GM23338 (cell line): ENCODE results near the gene ITGB1BP2. TPM values are rescaled to one million over a fixed set of nuclear protein-coding genes. Genes with fewer than 3 reads are reported as not detected.

ENCODE experiments used
- ATAC-seq: fragments of 200-7000 bp; cut with Tn5 transposase; 3 replicates; pipeline ENCODE4 v1.9.1; 2020
- DNase-seq: peaks from one replicate; pipeline ENCODE4 v3.0.0-alpha.2; 2015; ENCODE audit warnings: low spot score
- H2AFZ ChIP-seq: fragments of 200-600 bp; sonication (generic); 2 replicates; pipeline ENCODE4 v1.8.0; 2016; ENCODE audit warnings: antibody characterized with exemption, mild to moderate bottlenecking, moderate library complexity
- H3F3A ChIP-seq: fragments of 200-600 bp; sonication (generic); replicated peaks from 2 replicates; pipeline ENCODE4 v1.8.0; 2017; ENCODE audit warnings: antibody characterized with exemption, mixed run types, low read depth
- H3K27ac ChIP-seq: fragments of 200-600 bp; sonication (generic); 2 replicates; pipeline ENCODE4 v1.6.1; 2016; ENCODE audit warnings: low read depth
- H3K27me3 ChIP-seq: fragments of 200-600 bp; sonication (generic); 2 replicates; pipeline ENCODE4 v1.8.0; 2016; ENCODE audit warnings: mild to moderate bottlenecking, mixed run types, moderate library complexity; ENCODE audit not compliant: insufficient read depth
- H3K36me3 ChIP-seq: fragments of 200-600 bp; sonication (generic); 2 replicates; pipeline ENCODE4 v1.8.0; 2016; ENCODE audit warnings: mild to moderate bottlenecking; ENCODE audit not compliant: insufficient read depth
- H3K4me1 ChIP-seq: fragments of 200-600 bp; sonication (generic); 2 replicates; pipeline ENCODE4 v1.8.0; 2016; ENCODE audit warnings: mild to moderate bottlenecking, moderate library complexity; ENCODE audit not compliant: insufficient read depth
- H3K4me2 ChIP-seq: fragments of 200-600 bp; sonication (generic); 2 replicates; pipeline ENCODE4 v1.7.1; 2017; ENCODE audit warnings: mixed run types
- H3K4me3 ChIP-seq: fragments of 200-600 bp; sonication (generic); 2 replicates; pipeline ENCODE4 v1.6.1; 2016; ENCODE audit warnings: mixed run types
- H3K79me2 ChIP-seq: fragments of 200-600 bp; sonication (generic); replicated peaks from 2 replicates; pipeline ENCODE4 v1.8.0; 2017; ENCODE audit warnings: mild to moderate bottlenecking; ENCODE audit not compliant: insufficient read depth
- H3K9me2 ChIP-seq: fragments of 200-600 bp; sonication (generic); 2 replicates; pipeline ENCODE4 v1.8.0; 2017; ENCODE audit not compliant: insufficient read depth
- H4K20me1 ChIP-seq: fragments of 200-600 bp; sonication (generic); replicated peaks from 2 replicates; pipeline ENCODE4 v1.8.0; 2017; ENCODE audit warnings: mild to moderate bottlenecking; ENCODE audit not compliant: insufficient read depth
- H3K27ac Mint-ChIP-seq: 2 replicates; pipeline ENCODE4 v1.8.0; 2020; ENCODE audit warnings: inconsistent platforms, mild to moderate bottlenecking, moderate library complexity, mixed read lengths
- H3K27me3 Mint-ChIP-seq: 3 replicates; pipeline ENCODE4 v1.8.0; 2022; ENCODE audit warnings: low read depth, mild to moderate bottlenecking, moderate library complexity, mixed read lengths, inconsistent platforms; ENCODE audit not compliant: insufficient read depth, poor library complexity
- H3K36me3 Mint-ChIP-seq: 3 replicates; pipeline ENCODE4 v1.8.0; 2021; ENCODE audit warnings: low read depth, mild to moderate bottlenecking, inconsistent platforms, moderate library complexity, mixed read lengths
- H3K4me1 Mint-ChIP-seq: 3 replicates; pipeline ENCODE4 v1.8.0; 2020; ENCODE audit warnings: mild to moderate bottlenecking, inconsistent platforms, mixed read lengths
- H3K4me3 Mint-ChIP-seq: 3 replicates; pipeline ENCODE4 v1.8.0; 2021; ENCODE audit warnings: moderate library complexity, mild to moderate bottlenecking, inconsistent platforms, mixed read lengths
- H3K9me3 Mint-ChIP-seq: 3 replicates; pipeline ENCODE4 v1.8.0; 2020; ENCODE audit warnings: moderate library complexity, mild to moderate bottlenecking, inconsistent platforms, mixed read lengths
- CREB1 ChIP-seq: fragments of 250-450 bp; sonication (Bioruptor Pico); IDR thresholded peaks from 2 replicates; pipeline ENCODE4 v1.5.0; 2020; ENCODE audit warnings: low read depth, mild to moderate bottlenecking, moderate library complexity
- ETS1 ChIP-seq: IDR thresholded peaks from 2 replicates; pipeline ENCODE4 v1.6.1; 2016; ENCODE audit warnings: antibody characterized with exemption
- EZH2 ChIP-seq: fragments of 200-600 bp; sonication (generic); IDR thresholded peaks from one replicate; pipeline ENCODE4 v1.8.0; 2017; ENCODE audit warnings: antibody characterized with exemption, mild to moderate bottlenecking, low read depth; ENCODE audit not compliant: unreplicated experiment
- EZH2phosphoT487 ChIP-seq: fragments of 200-600 bp; sonication (generic); IDR thresholded peaks from one replicate; pipeline ENCODE4 v1.8.1; 2018; ENCODE audit warnings: antibody characterized with exemption; ENCODE audit not compliant: unreplicated experiment
- JUNB ChIP-seq: IDR thresholded peaks from one replicate; pipeline ENCODE4 v1.6.1; 2016; ENCODE audit warnings: antibody characterized with exemption; ENCODE audit not compliant: unreplicated experiment
- NANOG ChIP-seq: IDR thresholded peaks from 2 replicates; pipeline ENCODE4 v1.6.1; 2016; ENCODE audit warnings: antibody characterized with exemption, borderline replicate concordance
- POLR2AphosphoS5 ChIP-seq: IDR thresholded peaks from 2 replicates; pipeline ENCODE4 v1.6.1; 2016; ENCODE audit warnings: antibody characterized with exemption, low read depth
- STAT1 ChIP-seq: IDR thresholded peaks from one replicate; pipeline ENCODE4 v1.6.1; 2016; ENCODE audit warnings: antibody characterized with exemption; ENCODE audit not compliant: unreplicated experiment
- ZNF114 ChIP-seq: fragments of 250-450 bp; sonication (Bioruptor Pico); IDR thresholded peaks from 2 replicates; pipeline ENCODE4 v1.5.0; 2020; ENCODE audit warnings: mild to moderate bottlenecking, moderate library complexity
- ZNF331 ChIP-seq: fragments of 250-450 bp; sonication (Bioruptor Pico); IDR thresholded peaks from 2 replicates; pipeline ENCODE4 v1.5.0; 2020; ENCODE audit warnings: low read depth, mild to moderate bottlenecking, moderate library complexity
- ZNF462 ChIP-seq: fragments of 250-450 bp; sonication (Bioruptor Pico); IDR thresholded peaks from 2 replicates; pipeline ENCODE4 v1.5.0; 2020; ENCODE audit warnings: mild to moderate bottlenecking, moderate library complexity
- polyA plus RNA-seq: library from polyadenylated mRNA; unstranded; fragments of >200 nt; fragmentation: Nextera tagmentation; extraction: Ambion mirVana; gene quantifications from 2 replicates; pipeline ENCODE4 v1.2.1, GENCODE V29; 2016
- total RNA-seq: library from RNA; depleted of rRNA; stranded (reverse); fragments of >200 nt; shearing (Covaris generic); gene quantifications from 2 replicates; pipeline ENCODE4 v1.2.3, GENCODE V29; 2014
- TF ChIP-seq, protein P1 (sequence below), 2 experiments: fragments of 200-600 bp in 1 of 2; sonication (generic) in 1 of 2; conservative IDR thresholded peaks; 2 replicates each; pipeline versions ENCODE4 v1.5.1 to v1.6.1; 2016 to 2017; ENCODE audit warnings: antibody characterized with exemption in 2 of 2, low read depth in 2 of 2, mild to moderate bottlenecking in 2 of 2, moderate library complexity in 1 of 2

The ITGB1BP2 gene
- total and polyA plus RNA-seq, 2 experiments from 2014 or later, result 2.0 to 10.9 TPM

- Histone ChIP-seq H3K4me1 (no peaks in the 10 kb centered on the region), H3K4me2 (no peak overlapping the region), H3K27me3 (no peaks in the 10 kb centered on the region), H2AFZ (no peak overlapping the region), H3K4me3 (no peak overlapping the region), H4K20me1 (no peaks in the 10 kb centered on the region), H3K79me2 (no peaks in the 10 kb centered on the region), H3K27ac (no peak overlapping the region), H3K36me3 (no peaks in the 10 kb centered on the region), H3K9me2 (no peaks in the 10 kb centered on the region), H3F3A (no peaks in the 10 kb centered on the region)
- H3K4me3 Mint-ChIP-seq, result no peak overlapping the region
- TF ChIP-seq STAT1 (no peak), ETS1 (no peak), EZH2 (no peak), POLR2AphosphoS5 (no peak), NANOG (no peak), CREB1 (CRISPR knock-in tag) (no peak)
- no peaks in the 10 kb centered on the region for H3K4me1 Mint-ChIP-seq
- H3K9me3 Mint-ChIP-seq, result peaks cover 3% of the 10 kb centered on the region; the same call in 1 of the 3 replicates
- no peak overlapping the region for H3K27ac Mint-ChIP-seq
- no peak for ATAC-seq
- no peak for DNase-seq
- H3K36me3 Mint-ChIP-seq, result peaks cover 19% of the 10 kb centered on the region
- no peaks in the 10 kb centered on the region for H3K27me3 Mint-ChIP-seq
Measured at GRCh38 chrX:71320126-71320525, 18.6 kb downstream of the ITGB1BP2 start.

DNA sequence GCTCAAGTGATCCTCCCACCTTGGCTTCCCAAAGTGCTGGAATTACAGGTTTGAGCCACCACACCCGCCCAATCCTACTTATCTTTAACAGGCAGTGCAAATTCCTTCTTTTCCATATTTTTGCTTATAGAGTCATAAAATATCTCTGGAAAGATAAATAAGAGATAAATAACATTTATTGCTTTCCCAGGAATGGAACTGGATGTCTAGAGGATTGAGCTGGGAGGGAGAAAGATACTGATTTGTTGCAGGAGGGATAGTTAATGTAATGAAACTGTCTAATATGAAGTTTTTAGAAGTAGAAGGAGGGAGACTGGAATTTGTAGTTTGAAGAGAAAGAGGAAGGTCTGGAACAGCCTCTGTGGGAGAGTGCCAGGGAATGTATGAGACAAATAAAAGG, 20.2 kb downstream of the ITGB1BP2 start:
- Histone ChIP-seq H3K36me3 (no peaks in the 10 kb centered on the region), H4K20me1 (no peaks in the 10 kb centered on the region), H2AFZ (no peak overlapping the region), H3K9me2 (no peaks in the 10 kb centered on the region), H3K4me1 (no peaks in the 10 kb centered on the region), H3F3A (no peaks in the 10 kb centered on the region), H3K4me2 (no peak overlapping the region), H3K27me3 (no peaks in the 10 kb centered on the region), H3K4me3 (no peak overlapping the region), H3K79me2 (no peaks in the 10 kb centered on the region), H3K27ac (no peak overlapping the region)
- Mint-ChIP-seq H3K36me3 (peaks cover 21% of the 10 kb centered on the region), H3K4me3 (no peak overlapping the region), H3K27me3 (no peaks in the 10 kb centered on the region), H3K4me1 (no peaks in the 10 kb centered on the region), H3K9me3 (peaks cover 9% of the 10 kb centered on the region; the same call in 2 of the 3 replicates), H3K27ac (no peak overlapping the region)
- DNase-seq (no peak), ATAC-seq (no peak)
- TF ChIP-seq EZH2 (no peak), ZNF331 (CRISPR knock-in tag) (no peak), EZH2phosphoT487 (no peak), NANOG (no peak), POLR2AphosphoS5 (no peak), CREB1 (CRISPR knock-in tag) (no peak), ZNF462 (CRISPR knock-in tag) (no peak), ZNF114 (CRISPR knock-in tag) (no peak), JUNB (no peak)
- TF ChIP-seq, protein P1, sequence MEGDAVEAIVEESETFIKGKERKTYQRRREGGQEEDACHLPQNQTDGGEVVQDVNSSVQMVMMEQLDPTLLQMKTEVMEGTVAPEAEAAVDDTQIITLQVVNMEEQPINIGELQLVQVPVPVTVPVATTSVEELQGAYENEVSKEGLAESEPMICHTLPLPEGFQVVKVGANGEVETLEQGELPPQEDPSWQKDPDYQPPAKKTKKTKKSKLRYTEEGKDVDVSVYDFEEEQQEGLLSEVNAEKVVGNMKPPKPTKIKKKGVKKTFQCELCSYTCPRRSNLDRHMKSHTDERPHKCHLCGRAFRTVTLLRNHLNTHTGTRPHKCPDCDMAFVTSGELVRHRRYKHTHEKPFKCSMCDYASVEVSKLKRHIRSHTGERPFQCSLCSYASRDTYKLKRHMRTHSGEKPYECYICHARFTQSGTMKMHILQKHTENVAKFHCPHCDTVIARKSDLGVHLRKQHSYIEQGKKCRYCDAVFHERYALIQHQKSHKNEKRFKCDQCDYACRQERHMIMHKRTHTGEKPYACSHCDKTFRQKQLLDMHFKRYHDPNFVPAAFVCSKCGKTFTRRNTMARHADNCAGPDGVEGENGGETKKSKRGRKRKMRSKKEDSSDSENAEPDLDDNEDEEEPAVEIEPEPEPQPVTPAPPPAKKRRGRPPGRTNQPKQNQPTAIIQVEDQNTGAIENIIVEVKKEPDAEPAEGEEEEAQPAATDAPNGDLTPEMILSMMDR (conservative IDR thresholded peaks at IDR 0.05; ENCODE audit: low read depth in 2 of 2), result no peak
